NCI-H446 treated with DMSO at 0.1 percent for 48 hours (cell line): ENCODE measurements around the gene POLE.

Experiments used
- DNase-seq: peaks from one replicate; lab custom pipeline; 2025; lab: John Stamatoyannopoulos, UW

Gene POLE

GRCh38 chr12:132631666-132632065 lies 55.5 kb downstream of the POLE start:
- no peak for DNase-seq

GRCh38 chr12:132630672-132631071 lies 56.5 kb downstream of the POLE start:
- no peak for DNase-seq

DNA sequence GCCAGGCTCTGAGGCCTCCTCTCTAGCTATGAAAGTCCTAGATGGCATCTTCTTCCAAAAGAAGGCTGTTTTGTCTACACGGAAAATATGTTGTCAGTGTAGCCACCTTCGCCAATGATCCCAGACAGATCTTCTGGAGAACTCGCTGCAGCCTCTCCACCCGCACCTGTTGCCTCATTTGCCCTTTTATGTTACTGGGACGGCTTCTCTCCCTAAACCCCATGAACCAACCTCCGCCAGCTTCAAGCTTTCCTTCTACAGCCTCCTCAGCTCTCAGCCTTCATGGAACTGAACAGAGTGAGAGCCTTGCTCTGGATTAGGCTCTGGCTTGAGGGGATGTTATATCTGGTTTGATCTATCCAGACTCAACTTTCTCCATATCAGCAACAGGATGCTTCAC lies 57.8 kb downstream of the POLE start:
- DNase-seq, result no peak

- no peak for DNase-seq
These were observed 61.3 kb downstream of the POLE start for GRCh38 chr12:132625731-132626430.

GRCh38 chr12:132624910-132625630 lies 62.1 kb downstream of the POLE start:
- no peak for DNase-seq

GRCh38 chr12:132624186-132624855 lies 62.8 kb downstream of the POLE start:
- no peak for DNase-seq

GRCh38 chr12:132623072-132623869 lies 63.9 kb downstream of the POLE start:
- DNase-seq, result no peak

- no peak for DNase-seq
These were observed 64.6 kb downstream of the POLE start for GRCh38 chr12:132622437-132623071.

DNA sequence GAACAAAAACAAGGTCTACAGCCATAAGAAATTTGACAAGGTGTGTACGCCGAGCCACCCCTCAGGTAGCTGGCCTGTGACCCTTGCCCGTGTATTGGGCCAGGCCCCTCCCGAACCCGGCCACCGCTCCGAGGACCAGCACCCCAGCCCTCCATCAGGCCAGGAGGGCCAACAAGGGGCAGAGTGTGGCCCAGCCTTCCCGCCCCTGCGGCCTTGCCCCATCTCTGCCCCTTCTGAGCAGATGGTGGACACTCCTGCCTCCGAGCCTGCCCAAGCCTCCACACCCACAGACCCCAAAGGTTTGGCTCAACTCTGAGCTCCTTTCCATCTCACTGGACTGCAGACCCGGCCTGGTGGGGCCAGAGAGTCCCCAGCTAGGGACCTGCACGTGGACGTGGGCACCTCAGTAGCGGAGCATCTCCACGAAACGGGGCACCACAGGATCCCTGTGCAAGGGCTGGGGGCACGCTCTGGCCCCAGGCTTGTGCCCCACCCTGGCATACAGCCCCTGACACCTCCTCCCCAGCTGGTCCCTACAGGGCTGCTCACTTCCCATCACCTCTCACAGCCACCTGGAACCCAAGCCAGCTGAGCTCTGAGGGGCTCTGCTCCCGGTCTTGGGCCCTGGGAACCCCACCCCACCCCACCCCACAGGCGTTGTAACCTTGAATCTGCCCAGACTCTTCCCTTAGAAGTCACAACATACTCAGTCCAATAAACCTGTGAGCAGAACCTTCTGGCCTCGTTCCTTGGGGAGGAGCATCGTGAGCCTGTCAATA lies 65.3 kb downstream of the POLE start:
- no peak for DNase-seq

GRCh38 chr12:132620899-132621656 lies 66.1 kb downstream of the POLE start:
- no peak for DNase-seq

DNA sequence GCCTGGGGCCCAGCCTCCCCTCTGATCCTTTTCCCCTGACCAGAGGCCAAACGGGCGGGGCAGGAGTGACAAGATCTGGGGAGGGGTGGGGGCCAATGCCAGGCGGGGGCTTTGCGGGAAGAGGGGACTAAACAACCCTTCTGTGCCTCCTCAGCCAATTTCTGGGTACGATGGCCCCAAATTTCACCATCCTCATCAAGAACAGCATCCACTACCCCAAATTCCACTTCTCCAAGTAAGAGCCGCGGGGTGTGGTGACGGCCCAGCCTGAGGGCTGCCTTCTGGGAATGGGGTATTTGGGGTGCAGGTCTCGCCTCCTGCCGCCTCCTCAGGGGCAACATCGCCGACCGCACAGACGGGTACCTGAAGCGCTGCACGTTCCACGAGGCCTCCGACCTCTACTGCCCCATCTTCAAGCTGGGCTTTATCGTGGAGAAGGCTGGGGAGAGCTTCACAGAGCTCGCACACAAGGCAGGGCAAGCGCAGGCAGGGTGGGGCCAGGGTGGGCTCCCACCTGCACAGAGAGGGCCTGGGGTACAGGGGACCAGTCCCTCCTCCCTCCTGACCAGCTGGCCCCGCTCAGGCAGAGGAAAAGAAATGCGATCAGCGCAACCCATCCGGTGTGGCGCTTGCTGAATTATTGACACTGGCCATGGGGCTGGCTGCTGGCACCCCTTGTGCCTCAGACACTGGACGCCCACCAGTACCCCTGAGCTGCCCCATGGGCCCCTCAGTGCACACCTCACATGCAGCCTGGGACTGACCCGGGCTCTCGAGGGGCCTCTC lies 66.8 kb downstream of the POLE start:
- DNase-seq, result no peak

DNA sequence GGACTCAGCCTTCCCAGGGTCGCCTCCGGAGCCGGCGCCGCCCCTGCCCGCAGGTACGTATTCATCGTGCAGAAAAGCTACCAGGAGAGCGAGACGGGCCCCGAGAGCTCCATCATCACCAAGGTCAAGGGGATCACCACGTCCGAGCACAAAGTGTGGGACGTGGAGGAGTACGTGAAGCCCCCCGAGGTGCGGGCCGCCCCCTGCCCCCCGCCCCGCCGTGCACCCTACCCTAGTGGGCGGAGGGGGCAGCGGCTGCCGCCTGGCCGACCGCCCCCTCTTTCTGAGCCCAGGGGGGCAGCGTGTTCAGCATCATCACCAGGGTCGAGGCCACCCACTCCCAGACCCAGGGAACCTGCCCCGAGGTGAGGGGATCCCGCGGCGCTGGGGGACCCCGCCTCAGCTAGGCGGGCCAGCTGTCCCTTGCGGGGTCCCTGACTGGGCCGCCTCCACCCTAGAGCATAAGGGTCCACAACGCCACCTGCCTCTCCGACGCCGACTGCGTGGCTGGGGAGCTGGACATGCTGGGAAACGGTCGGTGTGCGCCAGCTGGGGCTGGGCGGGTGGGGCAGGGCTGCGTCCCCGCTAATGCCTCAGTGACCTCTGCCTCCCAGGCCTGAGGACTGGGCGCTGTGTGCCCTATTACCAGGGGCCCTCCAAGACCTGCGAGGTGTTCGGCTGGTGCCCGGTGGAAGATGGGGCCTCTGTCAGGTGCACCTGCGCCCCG lies 67.6 kb downstream of the POLE start:
- DNase-seq, result no peak

DNA sequence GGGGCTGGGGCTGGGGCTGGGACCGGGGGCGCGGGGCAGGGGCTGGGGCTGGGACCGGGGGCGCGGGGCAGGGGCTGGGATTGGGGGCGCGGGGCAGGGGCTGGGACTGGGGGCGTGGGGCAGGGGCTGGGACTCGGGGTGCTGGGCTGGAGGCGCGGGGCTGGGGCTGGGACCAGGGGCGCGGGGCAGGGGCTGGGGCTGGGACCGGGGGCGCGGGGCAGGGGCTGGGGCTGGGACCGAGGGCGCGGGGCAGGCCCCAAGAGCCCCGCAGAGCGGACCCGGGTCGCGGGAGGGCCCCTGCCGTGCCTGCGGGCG lies 68.1 kb downstream of the POLE start:
- no peak for DNase-seq

- no peak for DNase-seq
These were observed 68.5 kb downstream of the POLE start, which contains the start of gene P2RX2 for GRCh38 chr12:132618683-132619043. TSS of gene P2RX2 (plus strand) at chr12:132618776. CDS start at chr12:132618817, 41 bp downstream.

DNA sequence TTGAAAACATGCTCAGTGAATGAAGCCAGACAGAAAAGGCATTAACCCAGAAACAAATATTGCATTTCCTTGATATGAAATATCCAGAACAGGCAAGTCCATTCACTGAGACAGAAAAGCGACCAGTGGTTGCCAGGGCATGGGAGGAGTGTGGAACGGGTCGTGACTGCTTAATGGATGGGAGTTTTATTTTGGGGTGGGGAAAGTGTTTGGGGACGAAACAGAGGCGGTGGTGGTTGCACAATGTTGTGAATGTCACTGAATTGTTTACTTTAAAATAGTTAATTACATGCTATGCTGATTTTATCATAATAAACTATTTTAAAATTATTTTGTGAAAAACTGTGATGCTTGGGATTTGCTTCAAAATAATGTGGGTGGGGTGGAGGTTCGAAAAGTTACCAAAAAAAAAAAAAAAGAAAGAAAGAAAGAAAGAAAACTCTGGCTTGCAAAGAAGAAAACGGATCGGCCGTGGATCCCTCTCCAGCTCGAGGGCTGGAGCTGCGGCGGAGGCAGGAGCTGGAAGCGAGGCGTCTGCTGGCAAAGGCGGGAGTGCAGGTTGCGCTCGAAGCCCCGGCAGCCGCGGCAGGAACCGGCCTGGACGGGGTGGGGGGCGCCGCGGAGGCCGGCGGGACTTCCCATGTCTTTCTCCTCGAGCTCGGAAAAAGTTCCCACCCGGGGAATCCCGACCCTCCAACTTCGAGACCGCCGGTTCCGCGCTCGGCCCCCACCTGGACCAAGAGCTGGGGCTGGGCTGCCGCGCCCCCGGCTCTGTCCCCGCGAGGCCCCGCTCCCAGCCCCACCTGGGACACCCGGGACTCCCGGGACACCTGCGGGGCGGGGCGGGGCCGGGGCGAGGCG lies 69.1 kb downstream of the POLE start:
- DNase-seq, result no peak

DNA sequence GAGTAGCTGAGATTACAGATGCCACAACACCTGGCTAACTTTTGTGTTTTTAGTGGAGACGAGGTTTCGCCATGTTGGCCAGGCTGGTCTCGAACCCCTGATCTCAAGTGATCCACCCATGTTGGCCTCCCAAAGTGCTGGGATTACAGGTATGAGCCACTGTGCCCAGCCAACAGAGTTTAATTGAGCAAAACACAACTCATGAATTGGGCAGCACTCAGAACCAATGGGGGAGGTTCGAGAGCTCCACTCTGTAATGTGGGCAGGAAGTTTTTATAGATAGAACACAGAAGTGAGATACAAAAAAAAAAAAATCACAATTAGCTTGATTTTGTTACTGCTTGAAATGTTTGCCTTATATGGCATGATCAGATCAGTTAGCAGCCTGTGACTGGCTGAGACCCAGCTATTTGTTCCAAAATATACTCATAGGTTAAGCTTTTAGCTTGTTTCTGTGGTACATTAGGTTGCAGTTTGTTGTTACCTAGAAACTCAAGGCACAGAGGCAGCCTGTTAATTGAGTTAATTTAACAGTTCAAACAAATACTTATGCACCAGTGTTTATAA lies 69.9 kb downstream of the POLE start:
- DNase-seq, result no peak

GRCh38 chr12:132615579-132616038 lies 71.5 kb downstream of the POLE start:
- no peak for DNase-seq
